ENCODE results near the gene KLF1.
A peak's percentile ranks its signal among the peaks of the same experiment; 100 is the strongest.
"Not testable (repeated sequence)": the region's sequence is repeated elsewhere in the genome, so short reads cannot be mapped to it uniquely, and the experiment has no call there.

Gene KLF1

GRCh38 chr19:12867120-12868099, 19.6 kb downstream of the KLF1 start:
- DNase-seq (ENCODE audit: low read depth in 2 of 2): peak; percentile 56 to 60

- no peak for DNase-seq (ENCODE audit: low read depth in 2 of 2)
Observed at GRCh38 chr19:12866416-12867119, 20.4 kb downstream of the KLF1 start.

GRCh38 chr19:12865746-12866415, 21.1 kb downstream of the KLF1 start:
- no peak for DNase-seq (ENCODE audit: low read depth in 2 of 2)

GRCh38 chr19:12864721-12865715, 22.0 kb downstream of the KLF1 start:
- DNase-seq (ENCODE audit: low read depth in 2 of 2): no peak

- no peak for DNase-seq (ENCODE audit: low read depth in 2 of 2)
Observed at GRCh38 chr19:12864143-12864542, 22.9 kb downstream of the KLF1 start.

- no peak for DNase-seq (ENCODE audit: low read depth in 2 of 2)
Observed at GRCh38 chr19:12859546-12859945, 27.5 kb downstream of the KLF1 start.

- DNase-seq (ENCODE audit: low read depth in 2 of 2): no peak
Observed at GRCh38 chr19:12858041-12858928, 28.7 kb downstream of the KLF1 start.

GRCh38 chr19:12856653-12857052, 30.3 kb downstream of the KLF1 start:
- no peak for DNase-seq (ENCODE audit: low read depth in 2 of 2)

GRCh38 chr19:12847159-12848139, 39.6 kb downstream of the KLF1 start:
- peak; percentile 77 to 87 for DNase-seq (ENCODE audit: low read depth in 2 of 2)

- DNase-seq (ENCODE audit: low read depth in 2 of 2): not testable (repeated sequence)
Observed at GRCh38 chr19:12846613-12847012, 40.4 kb downstream of the KLF1 start.

- no peak for DNase-seq (ENCODE audit: low read depth in 2 of 2)
Observed at GRCh38 chr19:12843999-12844732, 42.8 kb downstream of the KLF1 start.

GRCh38 chr19:12843328-12843727, 43.7 kb downstream of the KLF1 start:
- DNase-seq (ENCODE audit: low read depth in 2 of 2): no peak

GRCh38 chr19:12842511-12842910, 44.5 kb downstream of the KLF1 start:
- no peak for DNase-seq (ENCODE audit: low read depth in 2 of 2)

- no peak for DNase-seq (ENCODE audit: low read depth in 2 of 2)
Observed at GRCh38 chr19:12841094-12841493, 45.9 kb downstream of the KLF1 start.

GRCh38 chr19:12840091-12841079, 46.6 kb downstream of the KLF1 start:
- peak; percentile 61 to 62 for DNase-seq (ENCODE audit: low read depth in 2 of 2)

- no peak for DNase-seq (ENCODE audit: low read depth in 2 of 2)
Observed at GRCh38 chr19:12838886-12839756, 47.9 kb downstream of the KLF1 start.
